HG03520 (cell line): Measurements from ENCODE around the gene PHF21B.
"Not testable (repeated sequence)": the region's sequence is repeated elsewhere in the genome, so short reads cannot be mapped to it uniquely, and the experiment has no call there.

Source experiments
- ATAC-seq: cut with Tn5 transposase; IDR thresholded peaks from one replicate; pipeline ENCODE4 v1.9.1; 2021; ENCODE audit warnings: mild to moderate bottlenecking, moderate library complexity; ENCODE audit not compliant: unreplicated experiment

The PHF21B gene

GRCh38 chr22:44903164-44903563 is 106.6 kb downstream of the PHF21B start:
- not testable (repeated sequence) for ATAC-seq

DNA sequence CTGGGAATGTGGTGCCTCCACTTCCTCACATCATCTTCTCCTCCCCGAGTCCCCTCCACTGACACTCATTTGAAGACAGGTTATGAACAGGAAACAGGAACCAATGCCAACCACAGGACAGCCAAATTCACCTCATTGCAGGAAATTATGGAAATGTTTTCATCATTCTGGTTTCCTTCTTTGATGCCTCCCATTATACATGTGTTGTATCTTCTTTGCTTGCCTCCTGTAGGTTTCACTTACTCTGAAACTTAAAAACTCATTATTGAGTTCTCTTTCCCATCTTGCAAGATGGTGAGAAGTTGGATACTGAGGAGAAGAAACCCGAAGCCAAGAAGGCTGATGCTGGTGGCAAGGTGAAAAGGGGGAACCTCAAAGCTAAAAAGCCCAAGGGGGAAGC is 108.5 kb downstream of the PHF21B start:
- ATAC-seq = no peak

DNA sequence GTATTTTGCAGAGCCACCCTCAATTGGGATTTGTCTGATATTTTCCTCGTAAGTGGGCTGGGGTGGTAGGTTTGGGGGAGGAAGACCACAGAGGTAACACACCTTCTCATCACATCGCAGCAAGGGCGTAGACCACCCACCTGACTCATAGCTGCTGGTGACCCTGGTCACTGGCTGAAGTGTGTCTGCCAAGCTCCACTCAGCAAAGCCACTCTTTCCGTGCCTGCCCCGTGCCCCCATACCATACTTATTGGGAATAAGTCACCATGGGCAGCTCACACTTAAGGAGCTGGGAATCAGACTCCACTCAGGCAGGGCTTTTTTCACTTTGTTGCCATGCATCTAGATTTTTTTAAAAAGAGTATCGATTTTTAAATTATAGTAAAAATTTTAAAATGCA is 111.6 kb downstream of the PHF21B start:
- no peak for ATAC-seq

GRCh38 chr22:44895296-44896055 is 114.3 kb downstream of the PHF21B start:
- ATAC-seq = no peak

DNA sequence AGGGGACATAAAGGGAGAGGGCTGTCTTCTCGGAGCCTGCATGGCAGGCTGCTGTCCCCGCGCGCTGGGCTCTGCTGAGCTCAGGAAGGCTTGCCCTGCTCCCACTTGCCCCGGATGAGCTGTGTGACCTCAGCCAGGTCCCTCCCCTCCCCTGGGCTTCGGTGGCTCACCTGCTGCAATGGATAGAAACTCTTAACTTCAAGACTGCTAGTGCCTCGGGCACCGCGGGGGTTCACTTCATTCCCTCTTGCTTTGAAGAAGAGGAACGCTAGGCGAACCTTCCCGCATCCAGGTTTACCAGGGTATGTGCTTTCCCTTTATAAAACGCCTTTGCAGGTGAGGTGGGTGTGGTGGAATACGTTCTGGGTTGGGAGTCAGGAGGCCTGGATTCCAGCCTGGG is 115.0 kb downstream of the PHF21B start:
- ATAC-seq = no peak

DNA sequence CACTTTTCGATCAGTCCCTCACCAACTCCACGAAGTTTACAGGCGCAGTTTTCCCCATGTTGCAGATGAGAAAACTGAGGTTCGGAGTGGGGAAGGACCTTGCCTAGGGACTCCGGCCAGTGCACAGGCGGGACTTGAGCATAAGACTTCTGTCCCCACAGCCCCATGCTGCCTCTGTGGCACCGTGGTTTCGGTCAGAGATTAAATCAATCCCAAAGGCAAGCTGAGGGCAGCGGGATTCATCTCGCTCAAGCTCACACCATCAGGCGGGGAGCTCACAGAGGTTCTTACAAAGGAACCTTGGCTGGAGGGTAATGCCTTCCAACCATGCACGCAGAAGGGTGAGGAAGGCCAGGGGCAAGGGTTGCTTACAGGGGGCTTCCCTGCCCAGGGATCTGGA is 115.5 kb downstream of the PHF21B start:
- no peak for ATAC-seq

GRCh38 chr22:44893731-44894080 is 116.1 kb downstream of the PHF21B start:
- ATAC-seq = no peak

GRCh38 chr22:44892803-44893730 is 116.7 kb downstream of the PHF21B start:
- no peak for ATAC-seq

- ATAC-seq = no peak
Measured at GRCh38 chr22:44892243-44892642, 117.6 kb downstream of the PHF21B start.

GRCh38 chr22:44891791-44892190 is 118.0 kb downstream of the PHF21B start:
- ATAC-seq = no peak

GRCh38 chr22:44891293-44891747 is 118.5 kb downstream of the PHF21B start:
- no peak for ATAC-seq

GRCh38 chr22:44890416-44891292 is 119.2 kb downstream of the PHF21B start:
- ATAC-seq = no peak

GRCh38 chr22:44889255-44889878 is 120.4 kb downstream of the PHF21B start:
- no peak for ATAC-seq

GRCh38 chr22:44888491-44889254 is 121.1 kb downstream of the PHF21B start:
- no peak for ATAC-seq

GRCh38 chr22:44887941-44888366 is 121.9 kb downstream of the PHF21B start:
- no peak for ATAC-seq

- no peak for ATAC-seq
Measured at GRCh38 chr22:44885806-44886360, 123.9 kb downstream of the PHF21B start.

DNA sequence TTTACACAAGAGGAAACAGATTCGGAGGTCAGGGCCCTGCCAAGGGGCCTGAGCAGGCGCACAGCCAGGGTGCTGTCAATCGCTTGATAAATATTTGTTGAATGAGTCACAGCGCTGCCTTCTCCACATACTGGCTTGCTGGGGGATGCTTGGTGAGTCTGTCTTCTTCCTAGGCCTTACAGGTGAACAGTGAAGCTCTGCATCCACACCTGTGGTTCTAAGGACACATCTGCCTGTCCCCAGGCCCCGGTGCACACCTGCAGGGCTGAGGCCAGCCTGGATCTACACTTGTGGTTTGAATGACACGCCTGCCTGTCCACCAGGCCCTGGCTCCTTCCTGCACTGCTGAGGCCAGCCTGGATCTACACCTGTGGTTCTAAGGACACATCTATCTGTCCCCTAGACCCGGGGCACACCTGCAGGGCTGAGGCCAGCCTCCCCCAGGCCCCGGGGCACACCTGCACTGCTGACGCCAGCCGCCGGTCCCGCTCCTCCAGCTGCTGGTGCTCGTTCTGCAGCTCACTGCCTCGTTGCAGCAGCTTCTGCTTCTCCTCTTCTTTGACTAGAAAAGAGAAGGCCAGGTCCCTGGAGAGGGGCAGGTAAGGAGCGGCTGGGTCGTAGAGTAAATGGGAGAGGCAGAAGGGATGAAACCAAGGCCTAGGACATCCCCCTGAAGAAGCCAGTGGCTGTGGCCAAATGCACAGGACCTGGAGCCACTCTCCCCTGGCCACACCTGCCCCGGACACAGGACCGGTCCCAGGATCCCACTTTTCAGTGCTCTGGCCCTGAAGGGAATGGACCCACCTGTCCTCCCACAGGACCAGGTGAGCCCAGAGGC is 124.6 kb downstream of the PHF21B start:
- no peak for ATAC-seq

GRCh38 chr22:44884562-44884961 is 125.2 kb downstream of the PHF21B start:
- ATAC-seq = no peak

- ATAC-seq = no peak
Measured at GRCh38 chr22:44883011-44883421, 126.8 kb downstream of the PHF21B start.
